OCI-LY3 (cell line): ENCODE data around the gene NPEPL1.

Source experiments
- EZH2phosphoT487 ChIP-seq: fragments of 200-600 bp; shearing (Covaris generic); IDR thresholded peaks from 2 replicates; pipeline ENCODE4 v1.6.1; 2018; ENCODE audit warnings: antibody characterized with exemption, mixed run types, low read depth
- TF ChIP-seq, protein P1 (sequence below): fragments of 200-600, 300-600 bp; sonication (generic); IDR thresholded peaks from 2 replicates; pipeline ENCODE4 v1.5.1; 2014; ENCODE audit warnings: antibody characterized with exemption, low read length, low read depth

DNA sequence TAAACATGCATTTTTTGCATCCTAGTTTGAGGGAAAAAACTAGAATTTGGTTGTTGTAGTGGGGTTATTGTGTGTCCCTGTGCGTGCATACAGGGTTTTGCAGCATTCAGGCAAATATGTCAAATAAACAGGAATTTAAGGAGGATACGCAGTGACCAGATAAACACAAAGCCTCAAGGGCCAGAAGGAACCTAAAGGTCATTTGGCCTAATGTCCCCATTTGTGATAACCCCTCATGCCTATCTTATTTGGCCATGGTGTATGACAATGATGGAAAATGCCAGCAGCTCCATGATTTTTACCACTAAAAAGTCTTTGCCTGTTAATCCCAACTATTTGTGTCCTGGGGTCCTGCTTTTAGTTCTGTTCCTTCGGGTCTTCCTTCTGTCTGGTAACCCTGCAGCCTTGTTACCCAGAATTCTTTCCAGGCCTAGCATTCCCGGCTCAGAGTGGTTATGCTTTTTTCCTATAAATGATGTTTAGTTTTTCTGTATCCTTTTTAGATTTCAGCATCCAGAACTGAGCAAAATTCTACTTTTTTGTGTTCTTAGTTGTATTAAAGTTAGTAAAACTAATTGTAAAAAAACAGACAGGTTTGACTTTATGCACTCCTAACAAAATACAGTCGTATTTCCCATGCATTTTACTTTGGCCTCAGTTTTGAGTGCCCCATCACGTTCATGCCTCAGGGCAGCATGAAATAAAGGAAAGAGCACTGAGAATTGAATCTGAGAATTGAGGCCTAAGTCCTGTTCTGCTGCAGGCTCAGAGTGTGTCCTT lies 37.1 kb upstream of the NPEPL1 start:
- TF ChIP-seq, protein P1, sequence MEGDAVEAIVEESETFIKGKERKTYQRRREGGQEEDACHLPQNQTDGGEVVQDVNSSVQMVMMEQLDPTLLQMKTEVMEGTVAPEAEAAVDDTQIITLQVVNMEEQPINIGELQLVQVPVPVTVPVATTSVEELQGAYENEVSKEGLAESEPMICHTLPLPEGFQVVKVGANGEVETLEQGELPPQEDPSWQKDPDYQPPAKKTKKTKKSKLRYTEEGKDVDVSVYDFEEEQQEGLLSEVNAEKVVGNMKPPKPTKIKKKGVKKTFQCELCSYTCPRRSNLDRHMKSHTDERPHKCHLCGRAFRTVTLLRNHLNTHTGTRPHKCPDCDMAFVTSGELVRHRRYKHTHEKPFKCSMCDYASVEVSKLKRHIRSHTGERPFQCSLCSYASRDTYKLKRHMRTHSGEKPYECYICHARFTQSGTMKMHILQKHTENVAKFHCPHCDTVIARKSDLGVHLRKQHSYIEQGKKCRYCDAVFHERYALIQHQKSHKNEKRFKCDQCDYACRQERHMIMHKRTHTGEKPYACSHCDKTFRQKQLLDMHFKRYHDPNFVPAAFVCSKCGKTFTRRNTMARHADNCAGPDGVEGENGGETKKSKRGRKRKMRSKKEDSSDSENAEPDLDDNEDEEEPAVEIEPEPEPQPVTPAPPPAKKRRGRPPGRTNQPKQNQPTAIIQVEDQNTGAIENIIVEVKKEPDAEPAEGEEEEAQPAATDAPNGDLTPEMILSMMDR, result no peak
- TF ChIP-seq EZH2phosphoT487, result no peak
